GM10248 (cell line): ENCODE results near the gene DISC1.
"Not testable (repeated sequence)": the region's sequence is repeated elsewhere in the genome, so short reads cannot be mapped to it uniquely, and the experiment has no call there.

Source experiments
- CTCF ChIA-PET: fragments of 300-600 bp; sonication (Branson Sonifier 250); formaldehyde crosslinking; extraction: SDS; loops from one replicate; lab custom pipeline; 2021; ENCODE audit warnings: antibody characterized with exemption; lab: Yijun Ruan, JAX
- POLR2A ChIA-PET: fragments of 350-650 bp; sonication (Branson Sonifier 250); formaldehyde crosslinking; extraction: SDS; loops from one replicate; lab custom pipeline; 2020; ENCODE audit warnings: antibody characterized with exemption; lab: Yijun Ruan, JAX
- DNase-seq: peaks from one replicate; pipeline ENCODE4 v3.0.0; 2012; ENCODE audit errors: extremely low spot score
- TF ChIP-seq, protein P1 (sequence below): IDR thresholded peaks from 2 replicates; pipeline ENCODE4 v1.5.1; 2012; ENCODE audit warnings: mild to moderate bottlenecking, low read depth; ENCODE audit errors: extremely low read depth, missing control alignments, control extremely low read depth

DISC1 gene

DNA sequence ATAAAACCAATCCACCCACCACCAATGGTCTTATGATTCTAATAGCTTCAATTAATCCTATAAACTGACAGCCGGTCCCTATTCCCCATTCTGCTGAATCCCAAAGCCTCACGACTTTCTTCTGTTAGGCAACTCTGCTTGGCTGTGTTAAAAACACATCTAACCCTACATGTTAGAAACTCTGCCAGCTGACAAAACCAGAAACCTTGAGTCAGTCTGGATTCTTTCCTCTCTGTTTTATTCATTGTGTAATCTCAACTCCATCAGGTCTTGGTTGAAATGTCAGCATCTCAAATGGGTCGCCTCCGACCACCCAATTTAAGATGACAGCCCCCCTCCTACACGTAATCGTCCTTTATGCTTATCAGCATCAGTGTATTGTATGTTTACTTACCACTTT, 312.1 kb downstream of the DISC1 start:
- TF ChIP-seq, protein P1, sequence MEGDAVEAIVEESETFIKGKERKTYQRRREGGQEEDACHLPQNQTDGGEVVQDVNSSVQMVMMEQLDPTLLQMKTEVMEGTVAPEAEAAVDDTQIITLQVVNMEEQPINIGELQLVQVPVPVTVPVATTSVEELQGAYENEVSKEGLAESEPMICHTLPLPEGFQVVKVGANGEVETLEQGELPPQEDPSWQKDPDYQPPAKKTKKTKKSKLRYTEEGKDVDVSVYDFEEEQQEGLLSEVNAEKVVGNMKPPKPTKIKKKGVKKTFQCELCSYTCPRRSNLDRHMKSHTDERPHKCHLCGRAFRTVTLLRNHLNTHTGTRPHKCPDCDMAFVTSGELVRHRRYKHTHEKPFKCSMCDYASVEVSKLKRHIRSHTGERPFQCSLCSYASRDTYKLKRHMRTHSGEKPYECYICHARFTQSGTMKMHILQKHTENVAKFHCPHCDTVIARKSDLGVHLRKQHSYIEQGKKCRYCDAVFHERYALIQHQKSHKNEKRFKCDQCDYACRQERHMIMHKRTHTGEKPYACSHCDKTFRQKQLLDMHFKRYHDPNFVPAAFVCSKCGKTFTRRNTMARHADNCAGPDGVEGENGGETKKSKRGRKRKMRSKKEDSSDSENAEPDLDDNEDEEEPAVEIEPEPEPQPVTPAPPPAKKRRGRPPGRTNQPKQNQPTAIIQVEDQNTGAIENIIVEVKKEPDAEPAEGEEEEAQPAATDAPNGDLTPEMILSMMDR: no peak
- ChIA-PET CTCF (no interaction called here), POLR2A (no interaction called here)
- no peak for DNase-seq

DNA sequence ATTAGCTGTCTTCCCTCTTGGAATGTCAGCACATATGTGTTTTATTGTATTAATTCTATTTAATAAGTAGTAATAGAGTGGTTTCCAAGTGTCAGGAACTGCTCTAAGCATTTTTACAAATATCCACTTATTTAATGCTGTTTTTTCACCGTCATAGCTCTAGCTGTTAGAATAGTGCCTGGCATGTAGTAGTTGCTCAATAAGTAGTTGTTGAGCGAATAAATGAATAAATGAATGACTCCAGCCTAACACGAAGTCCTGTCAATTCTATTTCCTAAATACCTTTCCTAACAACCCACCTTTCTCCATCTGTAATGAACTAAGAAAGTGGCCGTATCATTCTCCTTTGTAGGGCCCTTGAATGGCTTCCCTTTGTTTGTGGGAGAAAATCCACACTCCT, 312.5 kb downstream of the DISC1 start:
- ChIA-PET CTCF (no interaction called here), POLR2A (no interaction called here)
- TF ChIP-seq, protein P1: no peak
- DNase-seq: no peak

DNA sequence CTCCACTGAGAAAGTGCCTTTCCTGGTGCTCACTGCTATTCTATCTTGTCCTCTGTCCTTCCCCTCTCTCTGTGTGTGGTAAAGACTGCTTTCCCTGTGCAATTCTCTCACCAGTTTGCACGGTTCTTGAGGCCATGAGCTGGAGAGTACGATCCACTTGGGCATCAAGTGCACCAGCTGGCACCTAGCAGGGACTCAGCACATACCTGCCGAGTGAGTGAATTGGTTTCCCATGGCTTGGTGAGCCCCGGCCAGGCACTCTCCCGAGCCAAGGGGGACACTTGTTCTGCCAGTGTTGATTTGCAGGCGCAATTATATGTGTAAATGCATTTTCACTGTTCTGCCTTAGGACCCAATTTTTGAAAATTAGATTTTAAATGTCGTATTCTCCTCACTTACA, 313.5 kb downstream of the DISC1 start:
- ChIA-PET CTCF (no interaction called here), POLR2A (no interaction called here)
- TF ChIP-seq, protein P1: no peak
- DNase-seq: no peak

DNA sequence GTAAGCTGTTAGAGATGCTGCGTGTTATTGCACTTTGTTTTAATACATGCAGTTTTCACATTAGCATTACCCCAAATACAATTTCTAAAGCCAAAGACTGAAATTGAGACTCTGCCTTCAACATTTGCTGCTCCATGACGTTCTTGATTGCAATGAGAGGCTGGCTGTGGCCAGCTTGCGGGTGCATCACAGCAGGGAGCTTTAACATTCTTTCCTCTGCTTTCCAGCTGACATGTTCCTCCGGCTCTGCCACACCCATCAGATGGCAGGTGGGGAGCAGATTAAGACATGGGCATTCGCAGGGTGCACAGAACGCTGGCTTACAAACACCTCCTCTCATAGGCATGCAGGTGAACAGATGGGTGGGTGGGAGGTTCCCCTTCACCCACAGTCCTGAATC, 314.1 kb downstream of the DISC1 start:
- POLR2A ChIA-PET: no interaction called here
- TF ChIP-seq, protein P1: no peak
- CTCF ChIA-PET: no interaction called here
- DNase-seq: no peak

DNA sequence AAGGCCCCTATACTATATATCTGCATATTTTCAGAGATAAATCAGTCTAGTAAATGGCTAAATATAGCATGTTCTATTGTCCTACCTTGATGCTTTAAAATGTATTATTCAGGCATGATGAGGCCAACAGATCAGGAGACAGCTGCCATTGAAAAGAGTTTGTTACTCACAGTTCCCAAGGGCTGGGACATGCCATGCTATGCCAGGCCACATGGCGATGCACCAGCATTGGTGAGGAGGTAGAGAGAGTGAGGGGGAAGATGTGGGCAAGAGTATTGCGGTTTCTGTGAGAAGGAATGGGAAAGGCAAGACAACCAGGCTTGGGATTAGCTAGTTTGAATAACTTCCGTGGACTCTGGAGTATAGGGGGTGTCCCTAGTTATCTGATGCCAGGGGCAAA, 316.5 kb downstream of the DISC1 start:
- POLR2A ChIA-PET: no interaction called here
- CTCF ChIA-PET: no interaction called here
- TF ChIP-seq, protein P1: no peak
- no peak for DNase-seq

DNA sequence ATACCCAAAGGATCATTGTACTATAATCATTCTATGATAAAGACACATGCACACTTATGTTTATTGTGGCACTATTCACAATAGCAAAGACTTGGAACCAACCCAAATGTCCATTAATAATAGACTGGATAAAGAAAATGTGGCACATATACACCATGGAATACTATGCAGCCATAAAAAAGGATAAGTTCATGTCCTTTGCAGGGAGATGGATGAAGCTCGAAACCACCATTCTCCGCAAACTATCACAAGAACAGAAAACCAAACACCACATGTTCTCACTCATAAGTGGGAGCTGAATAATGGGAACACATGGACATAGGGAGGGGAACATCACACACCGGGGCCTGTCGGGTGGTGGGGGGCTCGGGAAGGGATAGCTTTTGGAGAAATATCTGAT, 321.5 kb downstream of the DISC1 start:
- CTCF ChIA-PET, DNase-seq, POLR2A ChIA-PET: not testable (repeated sequence)

DNA sequence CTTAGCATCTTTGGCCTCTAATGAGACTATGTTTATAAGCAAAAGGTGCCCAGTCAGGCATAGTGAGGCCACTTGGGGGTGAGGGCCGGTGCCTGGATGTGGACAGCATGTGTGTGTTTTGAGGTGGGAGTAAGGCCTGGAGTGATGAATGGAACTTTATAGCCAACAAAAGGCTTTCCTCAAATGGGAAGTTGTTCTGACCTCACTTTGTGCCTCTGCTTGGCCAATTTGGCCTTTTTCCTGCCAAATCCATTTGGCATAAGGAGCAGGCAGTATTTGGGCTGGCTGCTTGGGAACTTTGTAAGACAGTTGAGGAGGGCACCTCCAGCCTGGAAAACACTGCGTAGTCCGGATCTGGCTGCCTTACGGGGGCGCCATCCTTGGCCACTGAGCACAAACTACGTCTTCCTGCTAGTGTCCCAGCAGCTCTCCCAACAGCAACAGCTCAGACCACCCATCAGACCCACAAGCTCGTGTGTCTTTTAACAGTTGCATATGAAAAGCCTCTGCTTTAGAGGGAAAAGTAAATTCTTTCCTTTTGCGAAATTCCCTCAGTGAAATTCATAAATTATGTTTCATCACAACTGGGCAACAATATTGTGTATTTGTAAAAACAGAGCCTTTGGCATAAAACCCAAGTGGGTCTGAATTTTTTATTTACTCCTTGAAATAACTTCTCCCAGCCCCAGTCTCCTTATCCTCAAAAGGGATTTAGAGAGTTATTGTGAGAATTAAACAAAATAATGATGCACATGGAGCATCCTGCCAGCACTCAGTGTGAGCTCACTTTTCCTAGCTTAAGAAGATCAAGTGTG, 322.9 kb downstream of the DISC1 start:
- TF ChIP-seq, protein P1: no peak
- DNase-seq: no peak
- POLR2A ChIA-PET: no interaction called here
- CTCF ChIA-PET: no interaction called here
